ENCODE results near the gene INF2.

The INF2 gene

GRCh38 chr14:104691546-104692260, 2.3 kb downstream of the INF2 start:
- DNase-seq = no peak

- no peak for DNase-seq
These were observed 3.0 kb downstream of the INF2 start for GRCh38 chr14:104692261-104692938.

- no peak for DNase-seq
These were observed 3.5 kb downstream of the INF2 start for GRCh38 chr14:104692939-104693315.

GRCh38 chr14:104693482-104694431, 4.3 kb downstream of the INF2 start:
- DNase-seq = no peak

GRCh38 chr14:104694475-104694950, 5.1 kb downstream of the INF2 start:
- no peak for DNase-seq

GRCh38 chr14:104694991-104695659, 5.7 kb downstream of the INF2 start:
- no peak for DNase-seq

GRCh38 chr14:104695660-104696000, 6.2 kb downstream of the INF2 start:
- DNase-seq = no peak

- no peak for DNase-seq
These were observed 7.4 kb downstream of the INF2 start for GRCh38 chr14:104696671-104697316.

- no peak for DNase-seq
These were observed 7.9 kb downstream of the INF2 start for GRCh38 chr14:104697317-104697703.

GRCh38 chr14:104697892-104698583, 8.6 kb downstream of the INF2 start:
- no peak for DNase-seq

- DNase-seq = no peak
These were observed 9.4 kb downstream of the INF2 start for GRCh38 chr14:104698688-104699425.

GRCh38 chr14:104699426-104699748, 10.0 kb downstream of the INF2 start:
- DNase-seq = no peak

- DNase-seq = no peak
These were observed 10.8 kb downstream of the INF2 start for GRCh38 chr14:104700225-104700651.

GRCh38 chr14:104700747-104701217, 11.4 kb downstream of the INF2 start:
- no peak for DNase-seq

- no peak for DNase-seq
These were observed 12.1 kb downstream of the INF2 start for GRCh38 chr14:104701383-104702076.

- no peak for DNase-seq
These were observed 12.7 kb downstream of the INF2 start for GRCh38 chr14:104702106-104702505.

- no peak for DNase-seq
These were observed 13.3 kb downstream of the INF2 start for GRCh38 chr14:104702673-104703072.

GRCh38 chr14:104703269-104703668, 13.9 kb downstream of the INF2 start:
- no peak for DNase-seq

GRCh38 chr14:104704252-104704651, 14.8 kb downstream of the INF2 start:
- no peak for DNase-seq

GRCh38 chr14:104705340-104706047, 16.1 kb downstream of the INF2 start:
- DNase-seq = no peak
